GM12864 (cell line): ENCODE results near the gene RHOBTB1.
"Not testable (repeated sequence)": the region's sequence is repeated elsewhere in the genome, so short reads cannot be mapped to it uniquely, and the experiment has no call there.

Experiments
- DNase-seq: peaks from one replicate; pipeline ENCODE4 v3.0.0-alpha.2; 2011; ENCODE audit warnings: low read depth
- H3K4me3 ChIP-seq: 2 replicates; pipeline ENCODE4 v1.5.1; 2011; ENCODE audit warnings: mild to moderate bottlenecking, low read depth, low read length, control low read depth
- TF ChIP-seq, protein P1 (sequence below): IDR thresholded peaks from 2 replicates; pipeline ENCODE4 v1.5.1; 2011; ENCODE audit warnings: low read depth, mild to moderate bottlenecking, moderate library complexity, low read length, control low read depth, inconsistent platforms; ENCODE audit errors: missing control alignments

Gene RHOBTB1

DNA sequence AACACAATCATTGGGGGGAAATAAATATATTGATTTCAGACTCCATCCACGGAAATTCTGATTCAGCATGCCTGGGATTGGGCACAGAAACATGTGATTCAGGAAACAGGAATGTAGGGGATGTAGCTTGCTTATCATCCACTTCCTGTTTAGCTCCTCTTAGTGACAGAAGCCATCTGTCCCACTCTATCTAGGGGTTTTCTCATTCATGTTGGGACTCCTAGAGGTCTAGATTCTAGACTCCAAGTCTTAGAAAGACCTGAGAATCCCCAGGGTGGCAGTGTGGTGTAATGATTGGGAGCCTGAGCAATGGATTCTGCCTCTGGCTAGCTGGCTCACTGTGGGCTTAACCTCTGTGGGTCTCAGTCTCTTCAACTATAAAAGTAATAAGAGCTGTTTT is 97.8 kb downstream of the RHOBTB1 start:
- TF ChIP-seq, protein P1, sequence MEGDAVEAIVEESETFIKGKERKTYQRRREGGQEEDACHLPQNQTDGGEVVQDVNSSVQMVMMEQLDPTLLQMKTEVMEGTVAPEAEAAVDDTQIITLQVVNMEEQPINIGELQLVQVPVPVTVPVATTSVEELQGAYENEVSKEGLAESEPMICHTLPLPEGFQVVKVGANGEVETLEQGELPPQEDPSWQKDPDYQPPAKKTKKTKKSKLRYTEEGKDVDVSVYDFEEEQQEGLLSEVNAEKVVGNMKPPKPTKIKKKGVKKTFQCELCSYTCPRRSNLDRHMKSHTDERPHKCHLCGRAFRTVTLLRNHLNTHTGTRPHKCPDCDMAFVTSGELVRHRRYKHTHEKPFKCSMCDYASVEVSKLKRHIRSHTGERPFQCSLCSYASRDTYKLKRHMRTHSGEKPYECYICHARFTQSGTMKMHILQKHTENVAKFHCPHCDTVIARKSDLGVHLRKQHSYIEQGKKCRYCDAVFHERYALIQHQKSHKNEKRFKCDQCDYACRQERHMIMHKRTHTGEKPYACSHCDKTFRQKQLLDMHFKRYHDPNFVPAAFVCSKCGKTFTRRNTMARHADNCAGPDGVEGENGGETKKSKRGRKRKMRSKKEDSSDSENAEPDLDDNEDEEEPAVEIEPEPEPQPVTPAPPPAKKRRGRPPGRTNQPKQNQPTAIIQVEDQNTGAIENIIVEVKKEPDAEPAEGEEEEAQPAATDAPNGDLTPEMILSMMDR = no peak
- no peak overlapping the region for H3K4me3 ChIP-seq
- DNase-seq = no peak

DNA sequence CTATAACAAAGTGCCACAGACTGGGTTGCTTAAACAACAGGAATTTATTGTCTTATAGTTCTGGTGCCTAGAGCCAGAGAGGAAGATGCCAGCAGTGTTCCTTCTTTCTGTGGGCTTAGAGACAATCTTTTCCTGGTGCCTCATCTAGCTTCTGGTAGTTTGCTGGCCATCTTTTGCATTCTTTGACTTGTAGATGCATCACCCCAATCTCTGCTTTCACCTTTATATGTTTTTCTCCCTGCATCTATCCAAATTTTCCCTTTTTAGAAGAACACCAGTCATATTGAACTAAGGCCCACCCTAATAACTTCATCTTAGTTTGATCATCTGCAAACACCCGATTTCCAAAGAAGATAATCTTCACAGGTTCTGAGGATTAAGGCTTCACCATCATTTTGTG is 98.9 kb downstream of the RHOBTB1 start:
- TF ChIP-seq, protein P1 = no peak
- H3K4me3 ChIP-seq = no peak overlapping the region
- no peak for DNase-seq

DNA sequence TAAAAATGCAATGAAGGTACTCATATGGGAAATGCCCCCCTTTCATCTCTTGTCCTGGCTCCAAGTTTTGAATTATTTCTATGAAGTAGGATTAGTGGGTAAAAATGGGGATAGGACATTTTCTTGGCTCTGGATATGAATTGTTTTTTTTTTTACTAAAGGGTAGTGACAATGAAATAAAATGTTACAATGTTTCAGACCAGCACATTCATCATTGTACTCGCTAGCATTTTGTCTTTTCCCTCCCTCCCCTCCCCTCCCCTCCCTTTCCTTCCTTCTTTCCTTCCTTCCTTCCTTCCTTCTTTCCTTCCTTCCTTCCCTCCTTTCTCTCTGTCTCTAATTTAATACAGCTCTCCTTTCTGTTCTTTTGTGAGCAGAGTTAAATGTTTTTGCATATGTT is 101.3 kb downstream of the RHOBTB1 start:
- H3K4me3 ChIP-seq = no peak overlapping the region
- DNase-seq = no peak
- TF ChIP-seq, protein P1 = no peak

DNA sequence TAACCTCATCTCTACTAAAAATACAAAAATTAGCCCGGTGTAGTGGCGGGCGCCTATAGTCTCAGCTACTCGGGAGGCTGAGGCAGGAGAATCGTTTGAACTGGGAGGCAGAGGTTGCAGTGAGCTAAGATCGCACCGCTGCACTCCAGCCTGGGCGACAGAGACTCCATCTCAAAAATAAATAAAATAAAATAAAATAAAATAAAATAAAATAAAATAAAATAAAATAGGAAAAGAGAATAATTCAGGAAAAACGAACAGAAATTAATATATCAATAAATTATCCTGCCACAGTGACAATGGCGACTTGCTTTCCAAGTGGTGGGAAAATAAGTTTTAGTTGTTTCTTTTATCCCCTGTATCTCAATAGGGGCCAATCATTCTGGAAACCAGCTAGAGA is 102.8 kb downstream of the RHOBTB1 start:
- H3K4me3 ChIP-seq, DNase-seq: not testable (repeated sequence)

DNA sequence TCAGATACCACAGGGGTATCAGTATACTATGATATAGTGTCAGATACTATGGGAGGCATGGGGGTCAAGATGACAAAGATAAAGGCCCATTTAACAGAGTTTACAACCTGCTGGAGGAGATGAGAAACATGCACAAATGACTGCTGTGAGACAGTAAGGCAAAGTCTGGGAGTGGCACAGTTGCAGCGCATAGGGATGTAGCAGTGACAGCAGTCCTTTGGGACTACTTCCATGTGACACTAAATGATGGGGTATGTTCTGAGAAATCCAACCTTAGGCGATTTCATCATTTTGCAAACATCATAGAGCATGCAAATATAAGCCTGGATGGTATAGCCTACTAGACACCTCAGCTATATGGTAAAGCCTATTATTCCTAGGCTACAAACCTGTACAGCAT is 108.9 kb downstream of the RHOBTB1 start:
- H3K4me3 ChIP-seq = no peak overlapping the region
- no peak for DNase-seq
- TF ChIP-seq, protein P1 = no peak

DNA sequence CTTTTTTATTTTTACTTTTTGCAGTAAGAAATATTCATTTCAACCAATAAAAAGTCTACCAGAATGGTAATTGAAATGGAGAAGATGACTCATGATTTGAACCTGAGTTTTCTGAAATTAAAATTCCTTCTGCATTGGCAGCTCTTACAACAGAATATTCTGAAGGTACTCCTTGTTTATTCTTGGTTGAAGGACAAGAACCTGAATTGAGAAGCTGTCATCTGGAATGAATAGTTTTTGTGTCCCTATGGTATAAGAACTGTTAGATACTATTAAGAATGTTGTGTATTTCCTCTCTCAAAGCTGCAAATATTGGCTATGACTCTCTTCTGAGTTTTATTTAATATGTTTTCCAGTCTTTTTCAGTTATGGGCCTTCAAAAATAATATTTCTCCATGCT is 109.6 kb downstream of the RHOBTB1 start:
- no peak for DNase-seq
- H3K4me3 ChIP-seq = no peak overlapping the region
- TF ChIP-seq, protein P1 = no peak

DNA sequence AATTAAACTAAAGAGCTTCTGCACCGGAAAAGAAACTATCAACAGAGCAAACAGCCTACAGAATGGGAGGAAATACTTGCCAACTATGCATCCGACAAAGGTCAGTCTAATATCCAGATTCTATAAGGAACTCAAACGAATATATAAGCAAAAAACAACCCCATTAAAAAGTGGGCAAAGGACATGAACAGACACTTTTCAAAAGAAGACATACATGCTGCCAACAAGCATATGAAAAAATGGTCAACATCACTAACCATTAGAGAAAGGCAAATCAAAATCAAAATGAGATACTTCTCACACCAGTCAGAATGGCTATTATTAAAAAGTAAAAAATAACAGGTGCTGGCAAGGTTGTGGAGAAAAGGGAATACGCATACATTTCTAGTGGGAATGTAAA is 111.8 kb downstream of the RHOBTB1 start:
- not testable (repeated sequence) for DNase-seq, H3K4me3 ChIP-seq

DNA sequence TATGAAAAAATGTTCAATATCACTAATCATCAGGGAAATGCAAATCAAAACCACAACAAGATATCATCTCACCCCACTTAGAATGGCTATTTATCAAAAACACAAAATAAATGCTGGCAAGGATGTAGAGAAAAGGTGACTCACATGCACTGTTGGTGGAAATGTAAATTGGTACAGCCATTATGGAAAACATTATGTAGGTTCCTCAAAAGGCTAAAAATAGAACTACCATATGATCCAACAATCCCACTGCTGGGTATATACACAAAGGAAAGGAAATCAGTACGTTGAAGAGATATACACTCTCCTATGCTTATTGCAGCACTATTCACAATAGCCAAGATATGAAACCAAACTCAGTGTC is 115.5 kb downstream of the RHOBTB1 start:
- DNase-seq = no peak
- H3K4me3 ChIP-seq = no peak overlapping the region
- TF ChIP-seq, protein P1 = no peak
